HG03060 (cell line): ENCODE results near the gene CALCR.

ENCODE experiments used
- ATAC-seq: cut with Tn5 transposase; IDR thresholded peaks from one replicate; pipeline ENCODE4 v1.9.1; 2021; ENCODE audit warnings: low read depth, moderate number of reproducible peaks; ENCODE audit not compliant: unreplicated experiment

Gene CALCR

DNA sequence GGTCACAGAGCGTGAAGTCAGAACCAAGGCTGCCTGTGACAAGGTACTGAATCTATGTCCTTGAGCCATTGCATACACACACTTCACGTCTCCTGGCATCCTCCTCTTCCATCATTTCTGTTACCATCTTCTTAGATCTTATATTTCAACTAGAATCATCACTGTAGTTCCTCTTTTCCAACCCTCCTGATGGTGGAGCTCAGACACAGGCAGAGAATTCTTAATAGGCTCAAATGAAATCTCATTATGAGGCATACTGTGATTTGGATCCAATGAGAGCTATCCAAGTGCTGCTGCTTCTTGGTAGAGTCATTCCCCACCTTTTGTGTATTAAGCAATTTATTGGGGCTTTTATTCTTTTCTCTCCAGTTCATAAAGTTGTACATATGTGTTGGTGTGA lies 113.2 kb downstream of the CALCR start:
- no peak for ATAC-seq

DNA sequence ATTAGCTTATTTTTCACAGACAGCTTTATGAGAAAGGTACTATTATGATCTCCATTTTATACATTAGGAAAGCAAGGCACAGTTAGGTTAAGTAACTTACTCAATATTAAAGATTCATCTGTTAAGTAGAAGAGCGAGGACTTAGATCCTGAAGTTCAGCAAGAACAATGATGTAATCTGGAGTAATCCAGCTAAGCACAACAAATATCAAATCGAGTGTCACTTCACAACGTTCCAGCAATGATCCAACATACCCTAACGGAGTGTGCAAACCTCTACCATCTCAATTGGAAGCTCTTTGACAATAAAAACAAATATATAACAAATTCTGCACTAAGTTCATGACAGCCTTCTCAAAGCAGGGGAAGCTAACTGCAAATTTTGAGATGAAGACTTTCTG lies 121.3 kb downstream of the CALCR start:
- ATAC-seq: no peak

DNA sequence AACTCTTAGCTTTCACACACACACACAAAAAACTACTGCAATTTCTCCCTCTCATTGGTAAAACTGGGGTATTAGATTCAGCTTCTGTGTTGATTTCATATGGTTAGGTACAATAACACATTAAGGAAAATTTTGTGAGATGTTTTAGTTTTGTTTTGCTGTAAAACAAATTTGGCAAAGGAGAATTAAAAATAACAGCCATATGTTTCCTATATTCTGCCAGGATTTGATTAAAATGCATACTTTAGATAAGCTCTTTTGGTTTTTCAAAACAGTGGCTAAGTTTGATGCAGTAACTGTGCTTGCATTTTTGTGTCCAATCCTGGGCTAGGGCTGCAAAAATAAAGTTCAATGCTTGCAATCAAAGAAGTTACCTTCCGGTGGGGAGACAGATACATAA lies 126.3 kb downstream of the CALCR start:
- ATAC-seq: no peak

DNA sequence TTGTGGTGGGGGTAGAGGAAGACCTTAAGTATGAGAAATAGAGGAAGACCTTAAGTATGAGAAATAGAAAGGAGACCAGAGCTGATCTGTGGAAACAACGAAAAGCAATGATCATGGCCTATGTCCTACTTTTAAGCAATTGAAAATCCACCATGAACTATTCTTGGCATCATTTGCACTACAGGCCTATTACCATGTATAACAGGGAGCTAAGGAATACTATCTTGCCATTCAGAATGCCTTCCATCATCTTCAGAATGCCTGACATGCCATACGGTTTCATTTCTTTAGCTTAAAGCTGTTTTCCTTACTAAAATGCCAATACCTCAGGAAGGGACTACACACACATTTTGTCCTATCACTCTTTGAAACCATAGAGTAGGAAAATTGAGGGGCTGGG lies 127.0 kb downstream of the CALCR start:
- ATAC-seq: no peak

DNA sequence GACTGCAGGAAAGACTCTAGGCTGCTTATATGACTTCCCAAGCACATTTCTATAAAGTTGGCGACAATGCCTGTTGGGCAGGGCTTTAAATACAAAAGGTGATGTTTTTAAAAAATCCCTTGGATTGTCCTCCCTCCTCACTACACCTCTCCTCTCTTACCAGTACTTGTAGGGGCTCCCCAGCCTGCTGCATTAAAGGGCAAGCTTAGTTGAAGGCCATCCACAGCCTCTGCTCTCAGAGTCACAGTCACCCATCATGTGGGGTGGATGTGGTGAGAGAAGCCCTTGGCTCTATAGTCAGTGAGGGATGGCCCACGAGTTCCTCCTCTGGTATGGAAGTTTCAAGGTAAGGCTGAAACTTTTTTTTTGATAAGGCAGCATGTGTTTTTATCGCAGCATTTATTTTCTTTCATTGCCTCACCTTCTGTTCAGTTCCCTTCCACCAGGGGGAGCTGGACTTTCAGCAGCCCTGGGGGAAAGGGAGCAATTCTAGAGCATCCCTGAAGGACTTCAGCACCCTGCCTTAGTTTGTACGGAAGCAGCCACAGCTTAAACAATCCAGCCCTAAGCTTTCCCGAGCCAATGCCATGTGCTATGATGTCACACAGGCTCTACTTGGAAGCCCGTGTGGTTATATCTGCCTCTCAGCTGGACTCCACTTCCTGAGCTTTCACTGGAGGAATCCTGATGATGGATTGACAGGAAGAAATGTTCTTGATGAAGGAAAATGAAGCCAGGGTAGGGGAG lies 131.9 kb downstream of the CALCR start:
- ATAC-seq: no peak

DNA sequence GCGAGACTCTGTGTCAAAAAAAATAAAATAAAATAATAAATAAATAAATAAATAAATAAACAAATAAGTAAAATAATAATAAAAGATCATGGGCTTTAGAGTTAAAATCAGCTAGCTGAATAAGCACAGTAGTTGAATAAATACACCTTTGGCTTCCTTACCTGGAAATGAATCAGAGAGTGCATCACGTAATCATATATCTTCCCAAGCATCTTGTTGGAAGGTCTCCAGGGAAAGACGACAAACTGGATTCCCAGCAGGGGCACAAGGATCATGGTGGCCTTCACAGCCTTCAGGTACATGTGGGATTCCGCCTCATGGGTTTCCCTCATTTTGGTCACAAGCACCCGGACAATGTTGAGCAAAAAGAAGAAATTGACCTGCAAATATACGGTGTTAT lies 138.7 kb downstream of the CALCR start:
- no peak for ATAC-seq

DNA sequence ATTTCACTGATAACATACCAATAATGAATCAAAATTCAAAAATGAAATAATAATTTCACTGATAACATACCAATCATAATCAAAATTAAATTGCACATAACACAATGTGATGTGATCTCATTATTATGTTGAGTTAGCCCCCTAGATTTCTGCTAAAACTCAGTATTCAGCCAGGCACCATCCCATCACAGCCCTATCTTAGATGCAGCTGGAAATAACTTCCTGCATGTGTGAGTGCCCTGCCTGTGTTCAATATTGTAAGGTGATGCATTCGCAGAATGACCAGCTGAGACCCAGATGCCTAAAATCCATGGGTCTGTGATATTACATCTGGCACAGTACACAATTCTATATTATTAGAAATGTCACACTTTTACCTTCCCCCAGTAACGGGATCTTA lies 142.4 kb downstream of the CALCR start:
- ATAC-seq: no peak

DNA sequence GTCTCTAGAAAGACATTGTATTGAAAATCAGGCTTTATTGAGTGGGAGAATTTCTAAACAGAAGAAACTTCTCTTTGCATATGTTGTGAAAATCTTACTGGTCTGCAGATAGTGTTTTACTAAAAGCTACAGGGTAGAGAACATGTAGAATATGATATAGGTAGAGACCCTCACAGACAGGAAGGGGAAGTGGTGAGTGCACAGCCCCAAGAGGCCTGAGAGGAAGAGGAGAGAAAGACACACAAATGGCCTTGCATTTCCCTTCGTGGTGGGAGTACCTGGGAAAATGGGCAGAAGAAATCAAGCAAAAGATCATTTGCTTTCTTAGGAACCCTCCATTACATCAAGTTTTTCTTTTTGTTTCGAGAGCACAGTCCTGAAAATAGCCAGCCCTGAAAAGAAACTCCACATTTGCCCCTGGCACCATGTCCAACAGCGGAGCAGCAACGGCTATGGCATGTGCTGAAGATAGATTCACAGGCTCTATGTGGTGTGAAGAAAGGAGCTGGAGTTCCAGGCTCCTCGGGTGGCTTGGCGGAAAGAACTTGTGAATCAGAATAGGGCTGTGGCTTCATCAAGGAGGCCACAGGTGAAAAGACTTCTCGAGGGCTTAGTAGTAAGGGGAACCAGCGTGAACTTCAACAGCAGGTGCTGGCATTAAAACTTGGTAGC lies 143.5 kb downstream of the CALCR start:
- no peak for ATAC-seq

DNA sequence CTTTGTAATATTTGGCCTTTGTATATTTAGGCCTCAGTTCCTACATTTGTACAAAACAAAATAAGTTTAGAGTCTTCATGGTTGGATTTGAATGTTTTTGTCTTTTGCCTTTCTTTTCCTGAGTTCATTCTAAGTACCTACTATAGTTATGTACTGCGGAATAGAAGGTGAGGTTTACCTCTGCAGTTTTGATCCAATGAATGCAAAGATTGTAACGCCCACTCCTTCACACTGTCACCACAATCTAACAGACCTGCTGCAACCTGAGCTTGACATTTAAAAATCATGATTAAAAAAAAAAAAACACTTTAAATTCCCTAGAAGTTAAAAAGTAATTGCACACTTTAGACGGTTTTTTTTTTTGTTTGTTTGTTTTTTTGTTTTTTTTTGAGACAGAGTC lies 145.0 kb downstream of the CALCR start:
- no peak for ATAC-seq

DNA sequence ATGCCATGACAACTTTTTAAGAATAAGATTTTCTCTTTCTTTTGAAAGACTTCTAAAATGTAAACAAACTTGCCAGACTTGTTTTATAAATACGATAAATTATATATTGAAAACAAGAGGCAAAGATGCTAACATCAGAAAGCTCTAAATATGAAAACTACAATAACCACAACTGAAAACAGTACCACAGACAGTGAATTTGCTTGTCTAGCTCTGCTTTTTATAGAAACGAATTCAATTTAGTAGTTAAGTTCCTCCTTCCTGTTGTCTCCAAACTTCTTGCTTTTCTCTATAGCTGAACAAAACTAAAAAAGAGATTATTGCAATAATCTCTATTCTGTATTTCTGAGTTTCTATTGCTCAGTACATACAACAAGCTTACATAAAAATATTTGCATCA lies 147.4 kb downstream of the CALCR start:
- no peak for ATAC-seq

DNA sequence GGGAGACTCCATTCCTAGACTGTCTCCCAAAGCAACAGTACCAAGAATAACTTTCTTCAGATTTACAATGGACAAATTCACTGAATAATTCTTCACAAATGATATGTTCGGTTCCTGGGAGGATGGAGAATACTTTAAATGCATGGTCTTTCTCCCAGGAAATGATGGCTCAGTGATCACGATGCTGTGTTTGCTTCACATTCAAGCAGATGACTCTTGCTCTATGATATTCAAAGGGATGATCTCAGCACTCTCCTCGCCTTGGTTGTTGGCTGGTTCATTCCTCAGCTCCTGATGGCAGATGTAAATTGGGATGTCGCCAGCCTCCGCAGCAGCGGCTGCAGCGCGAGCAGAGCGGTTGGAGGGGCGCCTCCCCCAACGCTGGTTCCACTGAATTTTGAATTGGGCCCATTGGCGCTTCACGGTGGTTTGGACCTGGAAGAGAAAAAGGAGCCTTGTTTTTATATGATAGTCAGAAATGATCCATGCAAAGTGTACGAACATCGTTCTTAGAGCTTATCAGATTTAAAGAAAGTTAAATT lies 148.3 kb downstream of the CALCR start:
- no peak for ATAC-seq

DNA sequence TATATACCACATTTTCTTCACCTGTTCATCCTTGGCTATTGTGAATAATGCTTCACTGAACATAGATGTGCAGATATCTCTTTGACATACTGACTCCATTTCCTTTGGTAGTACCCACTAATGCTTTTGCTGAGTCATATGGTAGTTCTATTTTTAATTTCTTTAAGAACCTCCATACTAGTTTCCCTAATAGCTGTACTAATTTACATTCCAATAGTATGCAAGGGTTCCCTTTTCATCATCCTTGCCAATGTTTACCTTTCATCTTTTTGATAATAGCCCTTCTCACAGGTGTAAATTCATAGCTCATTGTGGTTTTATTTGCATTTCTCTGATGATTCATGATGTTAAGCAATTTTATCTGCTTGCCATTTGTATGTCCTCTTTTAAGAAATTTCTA lies 159.9 kb downstream of the CALCR start:
- ATAC-seq: no peak

DNA sequence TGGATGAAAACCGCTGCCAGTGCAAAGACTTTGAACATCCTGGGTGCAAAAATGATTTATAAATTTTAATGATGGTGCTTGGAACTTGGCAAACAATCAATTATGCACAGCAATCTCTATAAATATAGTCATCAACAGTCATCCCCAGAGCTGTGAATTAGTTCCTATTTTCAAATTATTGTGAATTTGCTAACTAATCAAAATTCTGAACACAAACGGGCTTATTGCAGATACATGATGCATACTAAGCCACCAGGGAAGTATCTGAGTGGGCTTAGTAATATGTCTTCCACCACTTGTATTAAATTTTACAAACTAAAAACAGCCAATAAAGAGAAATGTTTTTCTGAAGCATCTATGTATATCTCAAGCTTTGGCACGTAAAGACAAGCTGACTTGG lies 165.2 kb downstream of the CALCR start:
- no peak for ATAC-seq

DNA sequence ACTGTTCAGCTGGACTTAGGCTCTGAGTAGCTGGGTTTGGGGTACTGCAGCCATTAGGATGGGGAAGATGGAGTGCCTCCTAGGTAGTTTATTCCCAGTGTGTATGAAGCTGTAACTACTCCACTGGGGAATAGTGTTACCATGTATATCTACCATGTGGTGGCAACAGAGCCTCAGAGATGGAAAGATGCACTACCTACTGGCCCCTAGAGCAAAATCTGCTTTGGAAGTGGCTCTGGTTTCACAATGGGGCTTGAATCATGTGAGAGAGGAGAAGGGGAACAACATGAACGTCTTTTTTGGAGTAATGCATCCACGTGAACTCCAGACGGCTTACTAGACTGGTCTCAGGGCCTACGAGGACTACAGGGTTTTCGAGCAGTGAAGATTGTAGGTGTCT lies 167.3 kb downstream of the CALCR start:
- ATAC-seq: no peak

DNA sequence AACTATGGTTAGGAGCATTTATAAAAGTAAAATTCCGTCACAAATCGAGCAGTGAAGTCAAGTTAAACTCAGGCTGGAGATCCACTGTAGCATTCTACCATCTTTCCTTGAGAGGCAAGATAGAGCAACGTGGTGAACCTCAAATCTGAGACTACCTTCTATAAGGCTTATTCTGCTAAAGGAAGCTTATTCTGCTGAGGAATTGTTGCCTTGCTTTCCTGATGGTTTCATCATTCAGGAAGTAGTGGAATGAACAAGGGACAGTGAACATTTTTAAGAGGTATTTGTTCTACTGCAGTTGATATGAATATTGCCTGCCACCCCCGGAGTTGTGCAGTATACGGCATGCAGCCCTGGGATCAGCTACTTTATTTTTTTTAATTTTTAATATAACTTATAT lies 171.6 kb downstream of the CALCR start:
- ATAC-seq: no peak

DNA sequence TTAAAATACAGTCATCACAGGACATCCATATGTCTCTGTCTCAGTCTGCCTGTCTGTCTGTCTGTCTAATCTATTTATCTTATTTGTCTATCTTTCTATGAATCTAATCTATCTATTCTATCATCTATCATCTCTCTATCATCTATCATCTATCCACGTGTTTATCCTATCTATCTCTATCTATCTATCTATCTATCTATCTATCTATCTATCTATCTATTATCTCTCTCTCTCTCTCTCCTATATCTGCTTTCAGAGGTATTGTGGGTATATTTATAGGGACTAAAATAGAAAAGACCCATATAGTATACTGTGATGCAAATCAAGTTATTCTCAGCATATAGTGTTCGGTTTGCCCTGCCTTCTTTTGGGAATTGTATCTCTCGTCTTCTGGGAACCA lies 174.9 kb downstream of the CALCR start:
- no peak for ATAC-seq

DNA sequence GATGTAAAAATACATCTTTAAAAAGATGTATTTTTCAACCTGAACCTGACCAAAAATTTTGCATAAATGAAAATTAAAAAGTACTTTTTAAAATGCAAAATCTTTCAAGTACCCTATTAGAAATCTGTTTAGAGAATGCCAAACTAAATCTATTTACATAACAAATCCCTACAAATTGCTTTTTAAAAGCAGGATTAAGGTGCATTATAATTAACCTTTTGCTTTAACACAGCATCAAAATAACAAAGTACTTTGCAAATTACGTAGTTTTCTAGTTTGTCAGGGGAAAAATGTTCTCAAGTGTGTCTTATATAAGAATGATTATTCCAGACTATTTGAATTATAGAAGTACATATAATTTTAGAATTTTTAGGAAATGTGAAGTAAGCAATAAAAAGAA lies 181.5 kb downstream of the CALCR start:
- no peak for ATAC-seq

DNA sequence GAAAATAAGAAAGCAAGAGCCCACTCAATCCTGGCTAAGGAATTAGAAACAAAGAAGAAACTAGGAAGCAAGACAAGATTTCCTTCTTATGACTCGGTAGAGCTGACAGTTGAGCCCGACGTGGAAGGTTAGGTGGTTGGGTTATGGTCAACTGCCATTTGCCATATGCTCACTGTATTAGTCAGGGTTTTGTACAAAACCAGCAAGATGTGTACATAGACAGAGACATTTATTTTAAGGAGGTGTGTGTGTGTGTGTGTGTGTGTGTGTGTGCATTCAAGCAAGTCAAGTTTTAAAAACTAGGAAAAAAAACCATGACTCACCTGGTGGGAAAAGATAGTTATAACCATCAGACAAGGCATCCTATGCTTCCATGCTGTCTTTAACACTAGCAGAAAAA lies 183.9 kb downstream of the CALCR start:
- no peak for ATAC-seq

DNA sequence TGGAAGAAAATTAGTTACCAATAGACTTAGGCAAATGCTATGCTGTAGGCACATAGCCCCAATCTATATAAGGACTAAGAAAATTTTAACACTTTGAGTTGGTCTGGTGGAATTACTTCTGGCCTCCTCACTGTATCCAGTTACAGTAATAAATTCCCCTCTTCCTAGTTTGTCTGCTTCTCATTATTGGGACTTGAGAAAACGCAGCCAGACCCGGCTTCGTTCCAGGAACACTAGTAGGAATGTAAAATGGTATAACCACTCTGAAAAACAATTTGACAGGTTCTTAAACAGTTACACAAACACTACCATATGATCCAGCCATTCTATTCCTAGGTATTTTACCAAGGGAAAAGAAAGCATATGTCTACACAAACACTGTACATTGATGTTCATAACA lies 192.2 kb downstream of the CALCR start:
- no peak for ATAC-seq

DNA sequence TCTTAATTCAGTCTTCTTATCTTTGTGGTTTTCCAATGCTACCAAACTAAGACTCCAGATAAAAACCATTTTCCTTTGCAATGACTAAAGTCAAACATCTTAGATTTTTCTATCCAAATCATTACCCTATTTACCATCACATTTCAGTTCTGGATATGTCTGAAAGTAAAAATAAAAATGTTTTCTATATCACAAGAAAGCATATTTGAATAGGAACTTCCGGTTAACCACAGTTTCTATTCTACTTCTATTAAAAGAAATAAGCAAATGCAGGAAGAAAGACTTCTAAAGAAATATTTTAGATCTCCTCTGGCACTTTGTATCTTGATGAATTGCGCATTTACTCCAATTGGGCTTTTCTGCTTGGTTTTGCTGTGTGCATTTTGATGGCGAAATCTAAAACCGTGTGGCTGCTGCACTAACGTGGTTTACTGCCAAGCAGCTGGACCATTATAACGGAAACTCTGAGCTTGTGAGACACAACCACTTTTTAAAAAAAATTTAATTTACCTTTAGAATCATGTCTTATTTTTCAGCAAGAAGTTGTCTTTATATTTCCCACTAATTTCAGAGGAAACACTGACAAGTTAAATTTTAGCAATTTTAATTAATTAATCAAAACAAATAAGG lies 196.3 kb downstream of the CALCR start:
- no peak for ATAC-seq

DNA sequence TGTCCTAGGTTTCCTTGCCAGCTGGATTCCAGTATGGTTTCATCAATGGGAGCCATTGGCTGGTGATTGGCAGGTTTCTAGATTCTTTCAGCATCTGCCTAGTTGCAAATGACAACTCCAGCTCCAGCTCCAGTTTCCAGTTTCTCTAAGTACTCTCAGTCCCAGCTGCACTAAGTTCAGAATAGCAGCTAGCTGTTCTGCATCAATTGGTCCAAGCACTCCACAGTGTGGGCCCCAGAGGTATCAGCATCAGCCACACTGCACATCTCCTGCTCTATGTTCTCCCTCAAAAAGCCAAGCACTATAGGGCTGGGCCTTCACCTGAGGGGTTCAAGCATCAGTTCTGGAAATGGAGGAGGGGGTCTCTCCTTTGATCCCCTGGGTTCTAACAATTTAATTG lies 198.9 kb downstream of the CALCR start:
- ATAC-seq: no peak
